GM19455 (cell line): ENCODE data around the gene RASAL3.

Source experiments
- ATAC-seq: cut with Tn5 transposase; IDR thresholded peaks from one replicate; pipeline ENCODE4 v1.9.1; 2021; ENCODE audit not compliant: unreplicated experiment

The RASAL3 gene

DNA sequence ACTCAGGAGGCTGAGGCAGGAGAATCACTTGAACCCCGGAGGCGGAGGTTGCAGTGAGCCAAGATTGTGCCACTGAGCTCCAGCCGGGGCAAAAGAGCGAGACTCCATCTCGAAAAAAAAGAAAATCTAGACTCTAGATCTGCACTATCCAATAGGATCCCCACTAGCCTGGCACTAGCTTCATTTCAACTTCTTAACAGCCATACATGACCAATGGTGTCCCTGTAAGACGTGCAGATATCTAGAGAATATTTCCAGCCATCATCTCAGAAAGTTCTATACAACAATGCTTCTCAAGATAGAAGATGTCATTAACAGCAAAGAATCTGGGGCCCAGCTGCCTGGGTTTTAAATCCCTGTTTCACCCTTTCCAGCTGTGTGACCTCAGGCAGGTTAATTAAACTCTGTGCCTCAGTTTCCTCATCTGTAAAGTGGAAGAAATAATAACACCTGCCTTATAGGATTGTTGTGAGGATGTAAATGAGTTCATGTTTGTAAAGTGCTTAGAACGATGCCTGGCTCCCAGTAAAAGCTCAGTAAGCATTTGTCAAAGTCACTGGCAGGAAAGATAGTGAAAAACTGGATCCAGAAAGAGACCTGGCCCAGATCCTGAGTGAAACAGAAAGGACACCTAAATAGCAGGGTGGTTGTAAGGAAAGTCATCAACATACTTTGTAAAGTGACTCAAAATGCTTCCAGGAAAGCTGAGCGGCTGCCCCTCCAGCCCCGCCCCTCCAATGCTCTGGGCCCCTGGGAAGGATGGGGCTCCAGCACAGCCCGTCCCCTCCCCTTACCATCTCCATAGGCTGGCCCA, 28.1 kb downstream of the RASAL3 start:
- ATAC-seq, result no peak

DNA sequence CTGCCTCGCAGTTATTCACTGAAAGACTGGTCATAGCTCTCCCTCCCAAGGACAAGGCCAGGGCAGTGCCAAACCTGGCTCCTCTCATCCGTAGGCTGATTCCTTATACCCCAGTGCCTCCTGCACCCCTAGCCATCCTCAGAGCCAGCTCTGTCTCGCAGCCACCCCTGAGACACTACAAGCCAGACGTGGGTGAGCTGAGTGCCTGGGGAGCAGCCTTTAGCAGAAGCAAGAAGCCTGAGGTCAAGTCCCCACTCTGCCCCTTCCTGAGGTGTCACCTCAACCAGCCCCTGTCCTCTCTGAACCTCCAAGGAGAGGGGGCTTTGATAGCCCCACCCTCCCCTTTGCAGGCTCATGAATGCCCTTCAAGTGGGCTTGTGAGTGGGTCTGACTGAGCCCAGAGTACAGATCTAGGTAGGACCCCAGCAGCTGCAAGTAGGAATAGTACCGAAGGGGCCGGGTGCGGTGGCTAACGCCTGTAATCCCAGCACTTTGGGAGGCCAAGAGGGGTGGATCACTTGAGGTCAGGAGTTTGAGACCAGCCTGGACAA, 30.8 kb downstream of the RASAL3 start:
- ATAC-seq, result peak; percentile 5

DNA sequence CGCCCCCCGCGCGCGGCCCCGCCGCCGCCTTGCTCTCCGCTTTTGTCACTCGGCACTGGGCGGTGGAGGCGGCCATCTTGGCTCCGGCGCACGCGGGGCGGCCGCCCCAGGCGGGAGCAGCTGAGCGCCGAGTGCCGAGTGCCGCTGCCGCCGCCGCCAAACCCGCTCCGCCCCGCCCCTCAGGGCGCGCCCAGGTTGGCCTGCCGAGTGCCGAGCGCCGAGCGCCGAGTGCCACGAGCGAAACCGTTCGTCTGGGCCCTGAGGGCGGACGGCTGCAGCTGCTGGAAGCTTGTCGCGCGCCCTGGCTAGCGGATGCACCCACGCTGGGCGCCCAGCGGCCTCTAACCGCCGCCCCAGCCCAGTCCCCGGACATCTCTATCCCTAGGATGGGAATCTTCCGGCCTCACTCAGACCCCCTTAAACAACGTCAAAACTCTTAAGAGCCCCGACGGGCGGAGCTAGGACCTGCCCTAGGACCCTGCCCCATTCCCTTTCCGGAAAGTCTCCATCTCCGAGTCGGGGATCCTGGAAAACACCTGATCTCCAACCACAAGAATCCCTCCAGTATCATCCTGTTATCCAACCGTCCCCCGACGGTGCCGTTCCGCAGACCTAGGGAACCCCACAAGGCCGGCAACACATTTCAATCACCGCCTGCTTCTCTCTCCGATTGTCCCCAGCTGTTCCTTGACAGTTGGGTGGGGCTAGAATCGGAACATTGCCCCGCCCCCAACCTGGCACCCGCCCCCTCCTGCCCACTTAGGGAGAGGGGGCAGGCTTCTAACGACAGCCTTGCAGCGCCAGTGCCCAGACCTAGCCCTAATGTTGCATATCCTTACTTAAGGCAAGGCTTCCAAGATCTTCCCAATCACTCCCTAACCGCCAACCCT, 31.5 kb downstream of the RASAL3 start:
- ATAC-seq, result peak; percentile 49

DNA sequence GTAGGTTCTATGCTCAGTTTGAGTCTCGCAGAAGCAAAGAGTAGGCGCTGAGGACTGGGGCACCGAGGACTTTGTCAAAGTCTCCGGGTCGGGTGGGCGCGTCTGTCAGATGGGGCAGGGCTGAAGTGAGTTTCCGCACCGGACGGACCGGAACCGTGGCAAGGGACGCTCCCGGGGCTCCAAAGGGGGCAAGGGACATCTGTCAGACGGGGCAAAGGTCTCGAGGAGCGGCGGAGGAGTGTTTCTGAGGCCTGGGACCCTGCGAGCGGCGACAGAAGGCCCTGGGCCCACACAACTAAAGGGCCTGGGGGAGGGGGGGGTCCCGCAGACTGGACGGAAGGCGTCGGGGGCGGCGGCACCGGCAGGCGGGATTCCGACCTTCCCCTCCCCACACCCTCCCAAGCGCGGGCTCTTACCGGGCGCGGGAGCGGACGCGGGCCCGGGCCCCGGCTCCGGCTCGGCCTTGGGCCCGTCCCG, 32.3 kb downstream of the RASAL3 start:
- no peak for ATAC-seq

DNA sequence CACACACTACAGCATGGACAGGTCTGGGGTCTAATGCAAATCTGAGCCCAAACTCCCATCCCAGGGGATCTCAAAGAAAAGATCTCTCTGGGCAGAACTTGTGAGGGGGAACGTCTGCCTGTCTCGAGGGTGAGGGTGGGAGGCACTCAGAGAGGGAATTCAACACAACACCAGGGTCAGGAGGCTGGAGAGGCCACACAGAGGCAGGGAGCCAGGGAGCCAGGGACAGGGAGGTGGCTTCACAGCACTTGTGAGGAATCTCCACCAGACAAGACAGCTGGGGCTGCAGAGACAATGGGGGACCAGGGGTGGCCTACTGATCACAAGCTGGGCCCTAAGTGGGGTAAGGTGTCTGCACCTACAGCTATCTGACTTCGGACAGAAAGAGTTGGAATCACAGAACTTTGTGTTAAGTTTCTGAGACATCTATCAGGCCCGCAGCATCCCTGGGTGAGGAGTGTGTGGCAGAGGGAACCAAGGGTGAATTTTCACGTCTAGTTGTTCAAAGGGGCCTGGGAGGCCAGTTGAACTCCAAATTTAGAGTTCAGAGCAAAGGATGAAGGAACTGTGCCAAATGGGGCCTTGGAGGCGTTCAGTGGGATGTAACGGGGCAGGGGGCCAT, 32.8 kb downstream of the RASAL3 start:
- ATAC-seq, result no peak

DNA sequence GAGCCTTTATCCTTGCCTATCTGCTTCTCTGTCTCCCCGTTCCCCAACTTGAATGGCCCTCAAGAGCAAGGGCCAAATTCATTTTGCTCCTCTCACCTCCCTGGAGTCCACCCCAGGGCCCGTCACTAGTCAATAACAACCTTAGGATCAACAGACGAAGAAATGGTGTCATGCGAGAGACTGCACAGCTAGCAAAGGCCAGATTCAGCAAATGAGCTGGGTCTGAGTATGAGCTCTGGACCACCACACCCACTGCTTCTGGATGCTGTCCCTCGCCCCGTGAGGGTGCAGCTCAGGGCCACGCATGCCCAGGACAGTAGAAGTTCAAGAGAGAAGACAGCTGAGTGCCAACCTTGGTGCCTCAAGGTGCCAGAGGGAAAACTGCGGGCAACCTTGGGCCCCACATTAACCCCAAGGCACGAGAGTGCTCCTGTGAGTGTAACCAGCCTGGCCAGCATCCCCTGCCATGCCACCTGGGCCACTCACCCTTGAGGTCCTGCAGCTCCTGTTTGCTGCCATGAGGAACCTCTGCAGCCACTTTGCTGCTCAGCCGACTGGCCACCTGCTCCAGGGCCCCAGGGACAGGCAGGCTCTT, 33.7 kb downstream of the RASAL3 start:
- ATAC-seq, result no peak

DNA sequence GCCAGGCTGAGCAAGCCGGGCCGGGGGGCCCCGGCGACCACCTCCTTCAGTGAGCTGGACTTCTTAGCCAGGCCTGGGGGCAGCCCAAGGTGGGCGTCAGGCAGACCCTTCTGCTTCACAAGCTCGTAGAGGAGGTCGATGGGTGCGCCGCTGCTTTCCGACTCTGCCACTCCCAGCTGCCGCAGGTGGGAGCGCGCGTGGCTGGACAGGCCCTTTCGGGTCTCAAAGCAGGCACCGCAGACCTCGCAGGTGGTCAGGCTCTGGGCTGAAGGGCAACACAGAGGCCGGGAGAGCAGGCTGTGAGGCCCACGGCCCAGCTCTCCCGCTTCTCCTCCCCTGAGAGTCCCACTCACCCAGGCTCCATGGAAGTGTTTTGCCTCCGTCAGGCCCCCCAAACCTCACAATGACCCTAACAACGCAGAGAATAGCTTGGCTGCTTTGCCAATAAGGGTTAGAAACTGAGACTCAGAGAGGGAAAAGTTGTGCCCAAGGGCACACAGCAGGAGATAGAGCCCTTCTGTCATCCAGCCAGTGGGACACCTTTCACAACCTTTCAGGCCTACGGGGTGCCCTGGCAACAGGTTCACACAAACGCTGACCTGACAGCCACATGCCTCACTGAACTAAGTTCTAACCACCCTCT, 34.4 kb downstream of the RASAL3 start:
- no peak for ATAC-seq

DNA sequence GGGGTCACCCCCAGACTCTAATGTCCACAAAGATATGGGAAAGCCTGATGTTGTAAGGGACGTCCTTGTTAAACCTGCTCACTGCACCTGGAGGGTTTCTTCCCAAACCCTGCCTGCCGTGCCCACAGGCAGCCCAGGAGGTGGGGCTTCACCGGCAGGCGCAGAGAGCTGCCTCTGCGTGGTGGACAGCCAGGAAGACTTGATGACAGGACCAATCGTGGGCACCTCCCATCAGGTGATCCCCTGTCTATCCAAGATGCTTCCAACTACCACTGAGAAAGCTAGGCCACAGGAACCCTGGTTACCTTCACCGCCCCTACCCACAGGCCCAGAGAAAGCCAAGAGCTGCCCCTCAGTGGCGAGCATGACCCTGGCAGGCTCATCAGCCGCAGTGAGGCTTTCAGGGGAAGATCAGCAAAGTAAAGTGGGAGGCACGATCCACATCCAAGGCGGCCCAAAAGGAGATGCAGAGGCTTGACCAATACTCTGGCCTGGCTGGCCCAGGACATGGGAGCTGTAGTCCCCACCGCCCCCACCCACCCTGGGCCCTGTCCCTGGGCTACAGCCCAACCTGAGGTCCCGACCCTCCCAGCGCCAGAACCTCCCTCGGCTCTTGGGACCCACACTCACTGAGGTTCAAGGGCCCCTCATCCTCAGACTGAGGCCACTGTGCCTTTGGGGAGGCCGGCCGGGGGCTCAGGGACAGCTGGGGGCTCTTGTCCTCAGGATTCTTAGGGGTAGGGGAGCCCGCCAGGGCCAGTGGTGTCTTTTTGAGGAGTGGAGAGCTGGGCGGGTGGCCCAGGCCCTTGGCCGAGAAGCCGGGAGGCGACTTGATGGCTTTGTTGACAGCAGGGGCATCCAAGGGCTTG, 35.2 kb downstream of the RASAL3 start:
- ATAC-seq, result no peak

DNA sequence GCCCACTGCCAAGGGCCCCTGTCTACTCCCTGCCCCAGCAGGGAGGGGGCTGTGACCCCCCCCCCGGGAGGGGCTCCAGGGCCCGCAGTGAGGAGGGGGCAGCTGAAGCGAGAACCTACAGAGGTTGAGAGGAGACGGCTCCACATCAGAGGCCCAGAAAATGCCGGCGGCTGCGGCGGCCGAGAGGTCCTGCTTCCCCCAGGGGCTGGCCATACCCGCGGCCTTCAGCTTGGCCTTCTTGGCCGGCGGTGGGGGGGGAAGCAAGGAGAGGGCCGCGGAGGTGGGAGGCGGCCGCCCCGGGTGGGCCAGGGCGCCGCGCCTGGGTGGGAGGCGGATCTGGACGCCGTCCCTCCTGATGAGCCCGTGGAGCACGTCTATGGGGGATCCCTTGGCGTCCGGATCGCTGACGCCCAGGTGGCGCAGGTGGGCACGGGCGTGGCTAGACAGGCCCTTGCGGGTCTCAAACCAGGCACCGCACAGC, 36.3 kb downstream of the RASAL3 start:
- no peak for ATAC-seq

DNA sequence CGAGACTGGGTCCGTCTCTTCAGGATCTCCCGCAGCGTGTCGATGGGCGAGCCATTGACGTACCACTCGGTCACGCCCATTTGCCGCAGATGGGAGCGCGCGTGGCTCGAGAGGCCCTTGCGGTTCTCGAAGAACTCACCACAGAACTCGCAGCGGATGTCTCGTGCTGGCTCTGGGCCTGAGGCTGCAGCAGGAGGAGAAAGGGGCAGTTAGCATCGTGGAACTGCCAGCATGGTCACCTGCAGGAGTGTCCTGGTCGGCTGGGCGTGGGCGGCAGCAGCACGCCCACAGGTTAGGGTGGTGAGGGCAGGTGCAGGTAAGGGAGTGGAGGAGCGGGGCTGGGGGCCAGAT, 37.0 kb downstream of the RASAL3 start:
- no peak for ATAC-seq

DNA sequence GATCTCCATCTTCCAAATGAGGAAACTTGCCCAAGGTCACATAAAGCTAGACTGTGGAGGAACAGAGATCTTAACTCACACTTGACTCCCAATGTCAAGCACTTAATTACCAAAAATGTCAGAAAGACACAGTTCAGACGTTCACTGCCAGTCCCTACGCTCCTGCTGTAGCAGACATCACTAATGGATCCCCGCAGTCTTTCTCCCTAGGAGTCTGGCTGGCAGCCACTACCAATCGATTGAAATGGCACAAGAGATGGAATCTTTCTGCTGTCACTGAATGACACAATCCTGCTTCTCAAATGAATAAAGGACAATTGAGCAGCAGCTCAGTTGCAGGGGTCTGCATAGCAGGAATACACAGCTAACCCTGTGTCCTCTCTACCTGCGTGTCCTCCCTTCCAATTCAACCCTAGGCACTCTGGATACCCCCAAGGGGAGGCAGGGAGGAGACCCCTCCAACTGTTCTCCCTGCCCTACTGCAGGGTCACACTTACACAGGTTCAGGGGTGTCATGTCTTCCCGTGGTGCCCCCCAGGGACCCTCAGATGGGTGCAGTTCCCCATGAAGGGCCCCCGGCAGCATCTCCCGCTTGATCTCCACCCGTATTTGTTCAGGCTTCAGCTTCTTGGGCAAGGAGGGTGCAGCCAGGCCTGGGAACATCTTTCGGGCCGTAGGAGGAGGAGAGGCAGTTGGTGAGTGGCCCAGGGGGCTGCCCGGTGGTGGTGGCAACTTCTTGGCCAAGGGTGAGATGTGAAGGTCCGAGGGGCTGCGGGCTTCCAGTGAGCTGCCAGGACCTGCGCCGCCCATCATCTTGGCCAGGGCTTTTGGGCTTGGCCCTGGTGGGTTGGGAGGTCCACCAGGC, 37.6 kb downstream of the RASAL3 start:
- no peak for ATAC-seq

DNA sequence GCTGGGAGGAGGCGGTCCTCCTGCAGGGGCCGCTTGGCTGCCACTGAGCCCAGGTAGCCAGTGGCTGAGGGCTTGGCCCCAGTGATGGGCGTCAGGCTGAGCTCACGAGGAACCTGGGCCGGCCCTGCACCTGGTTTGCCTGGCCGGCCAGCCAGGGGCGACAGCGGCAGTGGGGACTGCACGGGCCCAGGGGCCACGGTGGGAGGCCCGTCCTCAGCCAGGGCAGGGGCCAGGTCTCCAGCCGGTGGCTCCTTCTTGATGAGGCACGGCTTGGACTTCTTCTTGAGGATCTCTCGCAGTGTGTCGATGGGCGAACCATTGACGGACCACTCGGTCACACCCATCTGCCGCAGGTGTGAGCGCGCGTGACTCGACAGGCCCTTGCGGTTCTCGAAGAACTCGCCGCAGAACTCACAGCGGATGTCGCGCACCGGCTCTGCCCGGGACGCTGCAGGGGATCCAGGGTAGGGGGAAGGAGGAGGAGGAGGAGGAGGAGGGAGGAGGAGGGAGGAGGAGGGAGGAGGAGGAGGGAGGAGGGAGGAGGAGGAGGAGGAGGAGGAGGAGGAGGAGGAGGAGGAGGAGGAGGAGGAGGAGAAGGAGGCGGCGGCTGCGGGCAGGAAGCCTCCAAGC, 38.9 kb downstream of the RASAL3 start:
- ATAC-seq, result no peak

DNA sequence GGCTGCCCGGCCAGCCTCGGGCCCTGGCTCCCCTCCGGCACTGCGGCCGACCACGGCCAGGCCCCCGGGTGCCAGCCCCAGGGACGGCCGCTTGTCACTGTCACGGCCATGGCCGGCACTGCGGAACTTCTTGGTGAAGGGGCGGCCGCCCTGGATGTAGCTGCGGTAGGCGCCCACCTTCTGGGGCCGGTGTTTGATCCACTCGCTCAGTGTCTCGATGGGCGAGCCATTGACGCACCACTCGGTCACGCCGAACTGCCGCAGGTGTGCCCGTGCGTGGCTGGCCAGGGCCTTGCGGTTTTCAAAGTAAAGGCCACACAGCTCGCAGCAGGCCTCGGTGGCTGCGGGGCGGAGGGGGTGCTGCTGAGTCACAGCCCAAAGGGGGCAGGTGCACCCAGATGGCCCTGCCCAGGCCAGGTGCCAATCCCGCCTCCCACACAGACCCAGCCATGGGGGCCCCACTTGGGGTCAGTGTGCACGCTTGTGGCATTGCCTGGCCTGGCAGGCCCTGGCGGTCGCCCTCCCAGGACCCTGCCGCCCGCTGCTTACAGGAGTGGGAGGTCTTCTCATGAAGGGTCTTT, 39.6 kb downstream of the RASAL3 start:
- no peak for ATAC-seq

DNA sequence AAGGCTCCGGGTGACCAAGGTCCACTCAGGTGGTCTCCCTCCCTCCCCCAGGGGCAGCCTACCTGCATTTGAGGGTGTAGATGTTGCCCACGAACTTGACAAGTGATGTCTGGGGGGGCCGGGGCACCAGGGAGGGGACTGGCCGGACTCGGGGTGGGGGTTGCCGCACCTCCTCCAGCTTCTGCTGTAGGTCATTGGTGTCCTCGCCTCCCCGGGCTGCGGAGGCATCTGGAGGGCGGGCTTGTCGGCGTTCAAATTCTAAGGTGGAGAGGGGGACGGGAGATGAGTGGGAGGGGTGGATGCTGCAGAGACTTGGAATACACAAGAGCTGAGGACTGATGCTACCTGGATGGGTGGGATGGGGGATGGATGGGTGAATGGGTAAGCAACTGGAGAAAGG, 40.2 kb downstream of the RASAL3 start:
- no peak for ATAC-seq

DNA sequence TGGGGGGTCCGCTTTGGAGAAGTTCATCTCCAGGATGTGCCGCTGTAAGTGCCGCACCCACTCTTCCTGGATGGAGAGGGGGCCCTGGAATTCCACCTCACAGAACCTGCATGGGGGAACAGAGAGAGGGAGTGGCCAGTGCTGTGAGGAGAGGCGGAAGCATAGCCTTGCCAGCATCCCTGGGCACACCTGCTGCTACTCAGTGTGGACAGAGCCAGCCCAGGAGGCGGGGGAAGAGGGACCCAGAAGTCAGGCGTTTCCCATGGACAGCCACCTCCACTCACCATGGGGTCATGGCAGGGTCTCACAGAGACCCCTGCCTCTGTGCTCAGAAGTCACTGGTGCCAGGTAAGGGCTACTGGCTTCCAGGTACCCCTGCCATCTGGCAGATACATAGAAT, 41.2 kb downstream of the RASAL3 start:
- ATAC-seq, result no peak

DNA sequence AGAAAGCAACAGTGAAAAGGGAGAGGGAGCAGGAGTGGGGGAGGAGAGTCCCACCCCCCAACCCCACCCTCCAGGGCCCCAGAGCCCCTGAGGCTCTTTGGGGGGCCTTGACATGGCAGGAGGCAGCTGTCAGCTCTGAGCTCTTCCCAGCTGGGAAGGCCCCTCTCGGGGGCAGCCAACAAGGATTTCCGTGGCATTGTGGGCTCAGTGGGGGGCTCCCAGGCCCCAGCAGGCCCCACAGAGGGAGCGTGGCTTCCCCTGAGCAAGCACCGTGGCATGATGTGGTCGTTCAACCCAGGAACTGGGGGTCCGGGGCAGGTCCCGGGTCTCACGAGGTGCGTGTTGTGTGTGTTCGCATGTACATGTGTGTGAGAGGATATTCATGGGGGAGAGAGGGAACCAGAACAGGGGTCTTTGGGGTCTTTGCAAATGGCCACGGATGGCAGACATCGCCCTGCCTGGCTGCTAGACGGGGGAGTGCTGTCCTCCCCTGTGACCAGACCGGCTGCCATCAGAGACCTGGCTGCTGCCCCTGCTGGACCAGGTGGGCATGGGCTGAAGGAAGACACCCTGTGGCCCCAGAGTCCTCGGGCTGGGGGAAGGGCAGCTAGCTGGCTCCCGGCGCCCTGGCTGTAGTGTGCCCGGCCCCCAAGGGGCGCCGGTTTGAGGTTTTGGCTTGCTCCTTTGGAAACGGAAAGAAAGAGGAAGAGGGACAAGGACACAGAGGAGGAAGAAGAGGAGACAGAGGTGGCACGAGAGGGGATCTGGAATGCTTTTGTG, 41.9 kb downstream of the RASAL3 start:
- ATAC-seq, result no peak

DNA sequence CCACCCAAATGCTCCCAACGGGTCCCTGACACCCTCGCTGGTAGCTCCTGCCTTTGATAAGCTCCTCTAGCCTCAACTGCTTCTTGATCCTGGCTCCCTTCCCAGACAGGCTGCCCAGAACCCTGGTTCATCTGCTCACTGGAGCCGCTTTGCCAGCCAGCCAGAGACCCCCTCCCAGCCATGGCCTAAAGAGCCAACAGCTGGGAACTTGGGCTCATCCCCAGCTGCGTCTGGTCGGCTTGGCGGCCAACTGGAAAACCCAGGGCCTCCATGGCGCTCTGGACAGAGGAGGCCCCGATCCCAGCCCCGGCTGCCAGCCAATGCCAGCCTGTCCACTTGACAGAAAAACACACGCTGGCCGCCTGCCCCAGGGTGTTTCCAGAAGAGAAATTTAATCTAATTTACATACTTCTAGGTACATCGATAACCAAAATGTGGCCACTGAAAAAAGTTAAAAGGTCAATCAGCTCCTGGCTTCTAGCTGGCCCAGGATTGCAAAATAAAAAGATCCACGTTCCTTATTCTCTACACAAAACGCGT, 42.6 kb downstream of the RASAL3 start:
- no peak for ATAC-seq
